ENCODE results near the gene DCDC1. TPM values are rescaled to one million over a fixed set of nuclear protein-coding genes. Genes with fewer than 3 reads are reported as not detected.

DCDC1 gene
- total RNA-seq, 1 experiment from 2014 or later, result 0.58 TPM

DNA sequence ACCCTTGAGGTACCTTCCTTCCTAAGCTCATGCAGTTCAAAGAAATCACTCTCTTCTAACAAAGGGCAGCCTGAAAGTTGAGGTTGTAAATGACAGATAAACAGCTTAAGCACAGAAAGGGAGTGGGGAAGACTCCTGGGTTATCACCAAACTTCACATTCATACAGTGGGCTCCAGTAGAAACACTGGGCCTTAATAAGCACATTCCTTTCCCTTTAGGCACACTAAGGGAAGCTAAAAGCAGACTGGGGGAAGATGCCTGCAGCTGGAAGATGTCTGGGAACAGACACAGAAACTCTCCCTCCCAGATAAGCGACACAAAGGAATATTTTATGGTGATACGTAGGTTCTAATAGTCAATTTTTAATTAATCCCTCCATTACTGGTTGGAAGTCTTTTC, 433.0 kb downstream of the DCDC1 start:
- Histone ChIP-seq H3K36me3 (ENCODE audit: insufficient read depth, low read length, poor library complexity, severe bottlenecking) (no peaks in the 10 kb centered on the region), H3K27me3 (replicated peaks; ENCODE audit: insufficient read depth, low read depth, low read length, poor library complexity) (peaks cover 7% of the 10 kb centered on the region), H3K4me1 (ENCODE audit: insufficient read depth, low read length, poor library complexity, severe bottlenecking) (no peaks in the 10 kb centered on the region), H3K27ac (ENCODE audit: low read depth, low read length, poor library complexity, severe bottlenecking) (no peak overlapping the region), H3K4me3 (ENCODE audit: low read depth, low read length, poor library complexity, severe bottlenecking) (no peak overlapping the region), H3K9me3 (ENCODE audit: low read depth, low read length, poor library complexity, severe bottlenecking) (peaks cover 7% of the 10 kb centered on the region)
- TF ChIP-seq, protein P1, sequence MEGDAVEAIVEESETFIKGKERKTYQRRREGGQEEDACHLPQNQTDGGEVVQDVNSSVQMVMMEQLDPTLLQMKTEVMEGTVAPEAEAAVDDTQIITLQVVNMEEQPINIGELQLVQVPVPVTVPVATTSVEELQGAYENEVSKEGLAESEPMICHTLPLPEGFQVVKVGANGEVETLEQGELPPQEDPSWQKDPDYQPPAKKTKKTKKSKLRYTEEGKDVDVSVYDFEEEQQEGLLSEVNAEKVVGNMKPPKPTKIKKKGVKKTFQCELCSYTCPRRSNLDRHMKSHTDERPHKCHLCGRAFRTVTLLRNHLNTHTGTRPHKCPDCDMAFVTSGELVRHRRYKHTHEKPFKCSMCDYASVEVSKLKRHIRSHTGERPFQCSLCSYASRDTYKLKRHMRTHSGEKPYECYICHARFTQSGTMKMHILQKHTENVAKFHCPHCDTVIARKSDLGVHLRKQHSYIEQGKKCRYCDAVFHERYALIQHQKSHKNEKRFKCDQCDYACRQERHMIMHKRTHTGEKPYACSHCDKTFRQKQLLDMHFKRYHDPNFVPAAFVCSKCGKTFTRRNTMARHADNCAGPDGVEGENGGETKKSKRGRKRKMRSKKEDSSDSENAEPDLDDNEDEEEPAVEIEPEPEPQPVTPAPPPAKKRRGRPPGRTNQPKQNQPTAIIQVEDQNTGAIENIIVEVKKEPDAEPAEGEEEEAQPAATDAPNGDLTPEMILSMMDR (conservative IDR thresholded peaks at IDR 0.05; ENCODE audit: low read depth, low read length), result no peak
- TF ChIP-seq EZH2 (IDR thresholded peaks at IDR 0.05; ENCODE audit: borderline replicate concordance, low read depth, low read length, poor library complexity, severe bottlenecking), result no peak
- ChIA-PET POLR2A (ENCODE audit: low non-redundant PET) (no interaction called here), CTCF (no interaction called here)
- no TSS peak for BruUV-seq (replicated peaks)
- DNase-seq (ENCODE audit: low spot score), result no peak
- intact Hi-C loops (cut with micrococcal nuclease; ENCODE audit: unreplicated experiment), result no loop called here

- Histone ChIP-seq H3K9me3 (ENCODE audit: low read depth, low read length, poor library complexity, severe bottlenecking) (peaks cover 7% of the 10 kb centered on the region), H3K4me1 (ENCODE audit: insufficient read depth, low read length, poor library complexity, severe bottlenecking) (no peaks in the 10 kb centered on the region), H3K4me3 (ENCODE audit: low read depth, low read length, poor library complexity, severe bottlenecking) (no peak overlapping the region), H3K27ac (ENCODE audit: low read depth, low read length, poor library complexity, severe bottlenecking) (no peak overlapping the region), H3K27me3 (replicated peaks; ENCODE audit: insufficient read depth, low read depth, low read length, poor library complexity) (peaks cover 8% of the 10 kb centered on the region), H3K36me3 (ENCODE audit: insufficient read depth, low read length, poor library complexity, severe bottlenecking) (no peaks in the 10 kb centered on the region)
- intact Hi-C loops (cut with micrococcal nuclease; ENCODE audit: unreplicated experiment), result no loop called here
- CTCF ChIA-PET, result no interaction called here
- no TSS peak for BruUV-seq (replicated peaks)
- no peak for TF ChIP-seq EZH2 (IDR thresholded peaks at IDR 0.05; ENCODE audit: borderline replicate concordance, low read depth, low read length, poor library complexity, severe bottlenecking)
- TF ChIP-seq, protein P1 (conservative IDR thresholded peaks at IDR 0.05; ENCODE audit: low read depth, low read length), result no peak
- DNase-seq (ENCODE audit: low spot score), result no peak
- POLR2A ChIA-PET (ENCODE audit: low non-redundant PET), result interaction anchor here (0.6 kb wide), 1 partner anchor 311 kb away, joined by 3 read pairs; no protein-coding TSS in a partner anchor
These were observed 433.7 kb downstream of the DCDC1 start for GRCh38 chr11:30935861-30936260.

GRCh38 chr11:30926130-30926529, 443.4 kb downstream of the DCDC1 start:
- Histone ChIP-seq H3K4me3 (ENCODE audit: low read depth, low read length, poor library complexity, severe bottlenecking) (no peak overlapping the region), H3K27me3 (replicated peaks; ENCODE audit: insufficient read depth, low read depth, low read length, poor library complexity) (peaks cover 14% of the 10 kb centered on the region), H3K9me3 (ENCODE audit: low read depth, low read length, poor library complexity, severe bottlenecking) (no peaks in the 10 kb centered on the region), H3K27ac (ENCODE audit: low read depth, low read length, poor library complexity, severe bottlenecking) (no peak overlapping the region), H3K36me3 (ENCODE audit: insufficient read depth, low read length, poor library complexity, severe bottlenecking) (no peaks in the 10 kb centered on the region), H3K4me1 (ENCODE audit: insufficient read depth, low read length, poor library complexity, severe bottlenecking) (no peaks in the 10 kb centered on the region)
- CTCF ChIA-PET, result no interaction called here
- POLR2A ChIA-PET (ENCODE audit: low non-redundant PET), result no interaction called here
- no peak for DNase-seq (ENCODE audit: low spot score)
- BruUV-seq (replicated peaks), result no TSS peak
- intact Hi-C loops (cut with micrococcal nuclease; ENCODE audit: unreplicated experiment), result no loop called here
- no peak for TF ChIP-seq EZH2 (IDR thresholded peaks at IDR 0.05; ENCODE audit: borderline replicate concordance, low read depth, low read length, poor library complexity, severe bottlenecking)
- TF ChIP-seq, protein P1 (conservative IDR thresholded peaks at IDR 0.05; ENCODE audit: low read depth, low read length), result no peak

All from A673 (cell line).